Neuronal stem cell (in vitro differentiated cells): Measurements from ENCODE around the gene RRBP1.

Experiments used
- DNase-seq: peaks from one replicate; pipeline ENCODE4 v3.0.0-alpha.2; 2013; ENCODE audit warnings: low spot score
- H2AFZ ChIP-seq: one replicate; pipeline ENCODE4 v1.6.1; 2013; ENCODE audit warnings: mild to moderate bottlenecking, low read length, inconsistent platforms
- H2AK5ac ChIP-seq: 2 replicates; pipeline ENCODE4 v1.6.1; 2013; ENCODE audit warnings: low read depth, mild to moderate bottlenecking, inconsistent platforms, low read length, moderate library complexity, mixed read lengths
- H2BK120ac ChIP-seq: 2 replicates; pipeline ENCODE4 v1.6.1; 2013; ENCODE audit warnings: low read depth, mild to moderate bottlenecking, inconsistent platforms, low read length, moderate library complexity, mixed read lengths
- H2BK12ac ChIP-seq: one replicate; pipeline ENCODE4 v1.6.1; 2013; ENCODE audit warnings: low read length, inconsistent platforms
- H2BK15ac ChIP-seq: 2 replicates; pipeline ENCODE4 v1.6.1; 2013; ENCODE audit warnings: mild to moderate bottlenecking, low read length, inconsistent platforms, mixed read lengths
- H2BK5ac ChIP-seq: one replicate; pipeline ENCODE4 v1.6.1; 2013; ENCODE audit warnings: inconsistent platforms, mild to moderate bottlenecking, low read length, moderate library complexity
- H3K14ac ChIP-seq: one replicate; pipeline ENCODE4 v1.6.1; 2013; ENCODE audit warnings: low read length, inconsistent platforms
- H3K18ac ChIP-seq: 2 replicates; pipeline ENCODE4 v1.6.1; 2013; ENCODE audit warnings: low read length, inconsistent platforms
- H3K23ac ChIP-seq: 2 replicates; pipeline ENCODE4 v1.6.1; 2013; ENCODE audit warnings: low read depth, mild to moderate bottlenecking, mixed read lengths, low read length, inconsistent platforms; ENCODE audit not compliant: poor library complexity
- H3K27ac ChIP-seq: replicated peaks from 3 replicates; pipeline ENCODE4 v1.5.1; 2013; ENCODE audit warnings: low read length, inconsistent platforms
- H3K27me3 ChIP-seq, 3 experiments: 2 replicates each; pipeline ENCODE4 v1.6.1; 2013; ENCODE audit warnings: low read length in 3 of 3, mild to moderate bottlenecking in 2 of 3, inconsistent platforms in 1 of 3, low read depth in 1 of 3, mixed read lengths in 1 of 3, moderate library complexity in 1 of 3; ENCODE audit not compliant: control insufficient read depth in 3 of 3, insufficient read depth in 3 of 3
- H3K36me3 ChIP-seq, 2 donors: replicated peaks in 1 of 2; 2 replicates each; pipeline ENCODE4 v1.6.1; 2013; ENCODE audit warnings: low read length in 2 of 2; ENCODE audit not compliant: control insufficient read depth in 2 of 2, insufficient read depth in 2 of 2
- H3K4ac ChIP-seq: 2 replicates; pipeline ENCODE4 v1.6.1; 2013; ENCODE audit warnings: inconsistent platforms, mild to moderate bottlenecking, low read length, moderate library complexity
- H3K4me1 ChIP-seq, 2 donors: 1 replicate in 1 of 2; 2 replicates in 1 of 2; pipeline ENCODE4 v1.6.1; 2013; ENCODE audit warnings: low read length in 2 of 2, low read depth in 1 of 2; ENCODE audit not compliant: control insufficient read depth in 2 of 2, insufficient read depth in 1 of 2
- H3K4me2 ChIP-seq: one replicate; pipeline ENCODE4 v1.6.1; 2013; ENCODE audit warnings: mild to moderate bottlenecking, low read length, inconsistent platforms; ENCODE audit not compliant: insufficient read depth, poor library complexity, severe bottlenecking
- H3K4me3 ChIP-seq, 2 donors: 2 replicates each; pipeline ENCODE4 v1.5.1; 2013; ENCODE audit warnings: low read length in 2 of 2, mild to moderate bottlenecking in 2 of 2, inconsistent platforms in 1 of 2, moderate library complexity in 1 of 2
- H3K79me1 ChIP-seq: one replicate; pipeline ENCODE4 v1.6.1; 2013; ENCODE audit warnings: low read depth, mild to moderate bottlenecking, inconsistent platforms, low read length, moderate library complexity
- H3K9ac ChIP-seq: one replicate; pipeline ENCODE4 v1.6.1; 2013; ENCODE audit warnings: mild to moderate bottlenecking, low read depth, low read length, inconsistent platforms; ENCODE audit not compliant: poor library complexity
- H3K9me3 ChIP-seq, 2 donors: replicated peaks in 1 of 2; 2 replicates each; pipeline versions ENCODE3 to v1.6.1; 2013; ENCODE audit warnings: low read length in 2 of 2, mild to moderate bottlenecking in 2 of 2, inconsistent platforms in 1 of 2, low read depth in 1 of 2, mixed read lengths in 1 of 2, moderate library complexity in 1 of 2; ENCODE audit not compliant: control insufficient read depth in 2 of 2, insufficient read depth in 1 of 2
- H4K8ac ChIP-seq: one replicate; pipeline ENCODE4 v1.6.1; 2013; ENCODE audit warnings: low read depth, mild to moderate bottlenecking, inconsistent platforms, low read length, moderate library complexity
- H4K91ac ChIP-seq: one replicate; pipeline ENCODE4 v1.6.1; 2013; ENCODE audit warnings: low read length, low read depth, mild to moderate bottlenecking, inconsistent platforms; ENCODE audit not compliant: poor library complexity
- WGBS, 2 donors: extraction: QIAGEN DNeasy Blood & Tissue Kit; methylation state at CpG; one replicate each; pipeline ENCODE4 v1.1.7; 2013; ENCODE audit warnings: missing lambda C conversion rate in 2 of 2, mixed read lengths in 1 of 2; ENCODE audit not compliant: insufficient read length in 2 of 2, insufficient replicate concordance in 1 of 2; ENCODE audit errors: extremely low coverage in 2 of 2; 5-methylcytosine and 5-hydroxymethylcytosine counted together

RRBP1 gene

GRCh38 chr20:17598013-17598550, 84.0 kb downstream of the RRBP1 start:
- H3K9ac ChIP-seq, result no peak overlapping the region
- H3K79me1 ChIP-seq, result peaks cover 1% of the 10 kb centered on the region
- no peak overlapping the region for H2BK12ac ChIP-seq
- H3K27ac ChIP-seq, result no peak overlapping the region
- H3K4me1 ChIP-seq, result peaks cover 0 to 15% of the 10 kb centered on the region in 2 donors
- H3K23ac ChIP-seq, result no peak overlapping the region
- no peak overlapping the region for H2AFZ ChIP-seq
- WGBS, 2 donors, result no CpG with 5 or more reads among the region's 1 CpG
- no peak overlapping the region for H2BK15ac ChIP-seq
- no peak overlapping the region for H4K8ac ChIP-seq
- H3K9me3 ChIP-seq, result no peaks in the 10 kb centered on the region
- H2BK120ac ChIP-seq, result no peak overlapping the region
- H3K4me3 ChIP-seq, result no peak overlapping the region
- peaks cover 0 to 18% of the 10 kb centered on the region in 2 donors for H3K36me3 ChIP-seq
- H2AK5ac ChIP-seq, result no peak overlapping the region
- DNase-seq, result no peak
- H3K18ac ChIP-seq, result no peak overlapping the region
- H3K4me2 ChIP-seq, result no peak overlapping the region
- no peak overlapping the region for H3K14ac ChIP-seq
- H3K4ac ChIP-seq, result no peak overlapping the region
- H4K91ac ChIP-seq, result no peak overlapping the region
- no peaks in the 10 kb centered on the region for H3K27me3 ChIP-seq
- H2BK5ac ChIP-seq, result no peak overlapping the region

GRCh38 chr20:17595856-17596255, 86.2 kb downstream of the RRBP1 start:
- no peak overlapping the region for H2AFZ ChIP-seq
- no peak overlapping the region for H3K4me3 ChIP-seq
- H2BK120ac ChIP-seq, result no peak overlapping the region
- no peak overlapping the region for H2AK5ac ChIP-seq
- WGBS, 2 donors, result no CpG with 5 or more reads among the region's 2 CpGs
- no peak overlapping the region for H2BK5ac ChIP-seq
- H3K79me1 ChIP-seq, result peaks cover 1% of the 10 kb centered on the region
- no peak overlapping the region for H4K8ac ChIP-seq
- no peak overlapping the region for H2BK12ac ChIP-seq
- no peak overlapping the region for H3K4me2 ChIP-seq
- no peak overlapping the region for H3K18ac ChIP-seq
- no peaks in the 10 kb centered on the region for H3K9me3 ChIP-seq
- no peak overlapping the region for H3K27ac ChIP-seq
- no peak overlapping the region for H3K14ac ChIP-seq
- H4K91ac ChIP-seq, result no peak overlapping the region
- H2BK15ac ChIP-seq, result no peak overlapping the region
- DNase-seq, result no peak
- H3K23ac ChIP-seq, result no peak overlapping the region
- H3K4me1 ChIP-seq, result peaks cover 0 to 9% of the 10 kb centered on the region in 2 donors
- H3K9ac ChIP-seq, result no peak overlapping the region
- H3K27me3 ChIP-seq, result no peaks in the 10 kb centered on the region
- H3K36me3 ChIP-seq, result peaks cover 0 to 4% of the 10 kb centered on the region in 2 donors
- H3K4ac ChIP-seq, result no peak overlapping the region

GRCh38 chr20:17594443-17594842, 87.6 kb downstream of the RRBP1 start:
- no peak overlapping the region for H4K8ac ChIP-seq
- H2AFZ ChIP-seq, result no peak overlapping the region
- no peaks in the 10 kb centered on the region for H3K27me3 ChIP-seq
- no peak overlapping the region for H3K18ac ChIP-seq
- no peak overlapping the region for H3K4me3 ChIP-seq
- H3K14ac ChIP-seq, result no peak overlapping the region
- H2BK120ac ChIP-seq, result no peak overlapping the region
- H3K9me3 ChIP-seq, result no peaks in the 10 kb centered on the region
- H3K36me3 ChIP-seq, result peaks cover 0 to 3% of the 10 kb centered on the region in 2 donors
- no peak for DNase-seq
- no peak overlapping the region for H3K27ac ChIP-seq
- no peak overlapping the region for H3K23ac ChIP-seq
- no peak overlapping the region for H3K4ac ChIP-seq
- no peak overlapping the region for H2BK12ac ChIP-seq
- peaks cover 0 to 6% of the 10 kb centered on the region in 2 donors for H3K4me1 ChIP-seq
- no peak overlapping the region for H2BK5ac ChIP-seq
- no peak overlapping the region for H3K9ac ChIP-seq
- no peak overlapping the region for H2AK5ac ChIP-seq
- H3K4me2 ChIP-seq, result no peak overlapping the region
- no peak overlapping the region for H4K91ac ChIP-seq
- H2BK15ac ChIP-seq, result no peak overlapping the region
- peaks cover 3% of the 10 kb centered on the region for H3K79me1 ChIP-seq

GRCh38 chr20:17593902-17594301, 88.1 kb downstream of the RRBP1 start:
- Histone ChIP-seq H2BK120ac (no peak overlapping the region), H3K27me3 (no peaks in the 10 kb centered on the region), H3K4ac (no peak overlapping the region), H4K91ac (no peak overlapping the region), H3K27ac (no peak overlapping the region), H3K36me3 (peaks cover 0 to 3% of the 10 kb centered on the region in 2 donors), H4K8ac (no peak overlapping the region), H2BK15ac (no peak overlapping the region), H3K9me3 (no peaks in the 10 kb centered on the region), H3K4me3 (no peak overlapping the region), H2BK12ac (no peak overlapping the region), H3K4me1 (peaks cover 0 to 4% of the 10 kb centered on the region in 2 donors), H2AK5ac (no peak overlapping the region), H3K79me1 (peaks cover 5% of the 10 kb centered on the region), H3K9ac (no peak overlapping the region), H3K18ac (no peak overlapping the region), H3K4me2 (no peak overlapping the region), H3K23ac (no peak overlapping the region), H2BK5ac (no peak overlapping the region), H2AFZ (no peak overlapping the region), H3K14ac (no peak overlapping the region)
- no peak for DNase-seq
- WGBS, 2 donors, result no CpG with 5 or more reads among the region's 4 CpGs
